HEK293T (cell line): ENCODE results near the gene KIF1C.

Experiments
- CTCF ChIA-PET: fragments of 350-600 bp; formaldehyde crosslinking; extraction: SDS; loops from one replicate; lab custom pipeline; 2021; ENCODE audit warnings: antibody characterized with exemption, inconsistent platforms; lab: Yijun Ruan, JAX
- POLR2A ChIA-PET: fragments of 350-600 bp; formaldehyde crosslinking; extraction: SDS; loops from one replicate; lab custom pipeline; 2020; ENCODE audit warnings: antibody characterized with exemption, inconsistent platforms; lab: Yijun Ruan, JAX
- DNase-seq: peaks from one replicate; pipeline ENCODE4 v3.0.0; 2012; ENCODE audit warnings: mixed read lengths; ENCODE audit errors: extremely low spot score
- ARNT ChIP-seq: fragments of 450-650 bp; IDR thresholded peaks from 2 replicates; pipeline ENCODE4 v1.6.1; 2017; ENCODE audit warnings: mild to moderate bottlenecking
- BHLHE40 ChIP-seq: fragments of 450-650 bp; IDR thresholded peaks from 2 replicates; pipeline ENCODE4 v1.6.1; 2016; ENCODE audit warnings: mild to moderate bottlenecking, moderate library complexity, borderline replicate concordance
- CTBP1 ChIP-seq: fragments of 450-650 bp; IDR thresholded peaks from 2 replicates; pipeline ENCODE4 v1.6.1; 2016; ENCODE audit warnings: borderline replicate concordance
- ELF4 ChIP-seq: fragments of 450-650 bp; IDR thresholded peaks from 2 replicates; pipeline ENCODE4 v1.6.1; 2017; ENCODE audit warnings: antibody characterized with exemption
- FOXA1 ChIP-seq: fragments of 450-650 bp; IDR thresholded peaks from 2 replicates; pipeline ENCODE4 v1.6.1; 2016; ENCODE audit warnings: mild to moderate bottlenecking
- FOXK2 ChIP-seq: fragments of 450-650 bp; IDR thresholded peaks from 2 replicates; pipeline ENCODE4 v1.6.1; 2016; ENCODE audit warnings: mild to moderate bottlenecking
- FOXM1 ChIP-seq: fragments of 450-650 bp; IDR thresholded peaks from 2 replicates; pipeline ENCODE4 v1.6.1; 2017; ENCODE audit warnings: mild to moderate bottlenecking, borderline replicate concordance
- HDGF ChIP-seq: fragments of 450-650 bp; IDR thresholded peaks from 2 replicates; pipeline ENCODE4 v1.6.1; 2017; ENCODE audit warnings: antibody characterized with exemption, borderline replicate concordance
- L3MBTL2 ChIP-seq: fragments of 450-650 bp; conservative IDR thresholded peaks from 2 replicates; pipeline ENCODE4 v1.6.1; 2016; ENCODE audit warnings: mild to moderate bottlenecking
- LEF1 ChIP-seq: fragments of 450-650 bp; IDR thresholded peaks from 2 replicates; pipeline ENCODE4 v1.6.1; 2017; ENCODE audit warnings: mild to moderate bottlenecking, borderline replicate concordance
- NFRKB ChIP-seq: fragments of 450-650 bp; IDR thresholded peaks from 2 replicates; pipeline ENCODE4 v1.6.1; 2016; ENCODE audit warnings: mild to moderate bottlenecking, moderate library complexity
- SP1 ChIP-seq: fragments of 450-650 bp; IDR thresholded peaks from 2 replicates; pipeline ENCODE4 v1.6.1; 2017
- SUZ12 ChIP-seq: fragments of 450-650 bp; IDR thresholded peaks from 2 replicates; pipeline ENCODE4 v1.6.1; 2016; ENCODE audit warnings: mild to moderate bottlenecking
- TARDBP ChIP-seq: fragments of 450-650 bp; IDR thresholded peaks from 2 replicates; pipeline ENCODE4 v1.6.1; 2016
- ZNF384 ChIP-seq: fragments of 450-650 bp; IDR thresholded peaks from 2 replicates; pipeline ENCODE4 v1.6.1; 2016
- TF ChIP-seq, protein P1 (sequence below): fragments of 450-650 bp; IDR thresholded peaks from 2 replicates; pipeline ENCODE4 v1.6.1; 2016

Gene KIF1C

DNA sequence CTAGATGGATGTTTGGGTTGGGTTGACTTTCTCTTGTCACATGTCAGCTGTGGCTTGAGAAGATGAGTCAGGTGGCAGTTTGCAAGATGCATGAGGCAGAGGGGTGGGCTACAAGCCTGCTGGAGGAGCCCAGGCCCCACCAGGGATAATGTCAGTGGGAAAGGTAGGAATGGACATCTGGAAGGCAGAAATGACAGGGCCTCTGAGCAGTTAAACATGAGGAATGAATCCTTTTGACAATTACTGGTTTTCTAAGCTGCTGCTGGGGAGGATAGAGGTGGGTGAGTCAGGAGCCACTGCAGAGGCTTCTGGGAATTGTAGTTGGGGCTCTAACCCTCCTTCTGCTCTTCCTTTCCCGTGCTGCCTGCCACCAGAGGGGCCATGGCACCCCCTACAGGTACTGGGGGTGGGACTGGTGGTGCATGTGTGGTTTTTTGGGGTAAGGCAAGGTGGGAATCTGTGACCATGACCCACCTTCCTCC lies 21.8 kb downstream of the KIF1C start:
- DNase-seq, result peak; percentile 28
- POLR2A ChIA-PET, result interaction anchor here (1.0 kb wide), 1 partner anchor 36 kb away, joined by 3 read pairs; no protein-coding TSS in a partner anchor
- CTCF ChIA-PET, result no interaction called here
- TF ChIP-seq TARDBP (no peak), NFRKB (no peak), BHLHE40 (no peak), ELF4 (no peak), L3MBTL2 (no peak), FOXA1 (no peak), LEF1 (no peak), CTBP1 (no peak), ARNT (no peak), ZNF384 (no peak), SP1 (no peak), HDGF (no peak), SUZ12 (no peak), FOXM1 (no peak)
- TF ChIP-seq, protein P1, sequence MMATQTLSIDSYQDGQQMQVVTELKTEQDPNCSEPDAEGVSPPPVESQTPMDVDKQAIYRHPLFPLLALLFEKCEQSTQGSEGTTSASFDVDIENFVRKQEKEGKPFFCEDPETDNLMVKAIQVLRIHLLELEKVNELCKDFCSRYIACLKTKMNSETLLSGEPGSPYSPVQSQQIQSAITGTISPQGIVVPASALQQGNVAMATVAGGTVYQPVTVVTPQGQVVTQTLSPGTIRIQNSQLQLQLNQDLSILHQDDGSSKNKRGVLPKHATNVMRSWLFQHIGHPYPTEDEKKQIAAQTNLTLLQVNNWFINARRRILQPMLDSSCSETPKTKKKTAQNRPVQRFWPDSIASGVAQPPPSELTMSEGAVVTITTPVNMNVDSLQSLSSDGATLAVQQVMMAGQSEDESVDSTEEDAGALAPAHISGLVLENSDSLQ, result no peak

DNA sequence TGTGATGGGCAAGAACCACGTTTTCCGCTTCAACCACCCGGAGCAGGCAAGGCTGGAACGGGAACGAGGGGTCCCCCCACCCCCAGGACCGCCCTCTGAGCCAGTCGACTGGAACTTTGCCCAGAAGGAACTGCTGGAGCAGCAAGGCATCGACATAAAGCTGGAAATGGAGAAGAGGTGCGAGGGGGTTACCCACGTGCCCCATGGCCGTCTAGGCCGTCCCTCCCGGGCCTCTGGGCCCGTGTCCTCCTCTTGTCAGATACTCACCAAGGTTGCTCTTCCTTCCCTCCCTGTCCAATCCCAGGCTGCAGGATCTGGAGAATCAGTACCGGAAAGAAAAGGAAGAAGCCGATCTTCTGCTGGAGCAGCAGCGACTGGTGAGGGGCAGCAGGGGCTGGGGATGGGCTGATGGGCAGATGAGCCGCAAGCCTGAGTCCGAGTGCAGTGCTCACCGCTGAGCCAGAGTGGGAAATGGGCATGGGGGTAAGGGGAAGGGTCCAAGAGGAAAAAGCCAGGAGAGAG lies 22.8 kb downstream of the KIF1C start:
- ChIA-PET POLR2A (no interaction called here), CTCF (no interaction called here)
- DNase-seq, result no peak
- TF ChIP-seq FOXK2 (no peak), SP1 (no peak), ARNT (no peak), LEF1 (no peak)

GRCh38 chr17:5022171-5022711 lies 24.5 kb downstream of the KIF1C start:
- DNase-seq, result no peak
- ChIA-PET POLR2A (no interaction called here), CTCF (interaction anchor here (0.8 kb wide), 1 partner anchor 113 kb away, joined by 5 read pairs; no protein-coding TSS in a partner anchor)
- TF ChIP-seq ZNF384 (no peak), SP1 (no peak), TARDBP (no peak), NFRKB (no peak), HDGF (no peak), FOXM1 (no peak), L3MBTL2 (no peak)

DNA sequence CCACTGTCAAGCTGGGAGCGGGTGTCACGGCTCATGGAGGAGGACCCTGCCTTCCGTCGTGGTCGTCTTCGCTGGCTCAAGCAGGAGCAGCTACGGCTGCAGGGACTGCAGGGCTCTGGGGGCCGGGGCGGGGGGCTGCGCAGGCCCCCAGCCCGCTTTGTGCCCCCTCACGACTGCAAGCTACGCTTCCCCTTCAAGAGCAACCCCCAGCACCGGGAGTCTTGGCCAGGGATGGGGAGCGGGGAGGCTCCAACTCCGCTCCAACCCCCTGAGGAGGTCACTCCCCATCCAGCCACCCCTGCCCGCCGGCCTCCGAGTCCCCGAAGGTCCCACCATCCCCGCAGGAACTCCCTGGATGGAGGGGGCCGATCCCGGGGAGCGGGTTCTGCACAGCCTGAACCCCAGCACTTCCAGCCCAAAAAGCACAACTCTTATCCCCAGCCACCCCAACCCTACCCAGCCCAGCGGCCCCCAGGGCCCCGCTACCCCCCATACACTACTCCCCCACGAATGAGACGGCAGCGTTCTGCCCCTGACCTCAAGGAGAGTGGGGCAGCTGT lies 25.9 kb downstream of the KIF1C start:
- POLR2A ChIA-PET, result no interaction called here
- DNase-seq, result no peak
- CTCF ChIA-PET, result no interaction called here
- no peak for TF ChIP-seq ZNF384
- TF ChIP-seq SP1, result no peak
- TF ChIP-seq ARNT, result no peak
- no peak for TF ChIP-seq CTBP1
- no peak for TF ChIP-seq LEF1
- TF ChIP-seq NFRKB, result no peak
- TF ChIP-seq, protein P1, result no peak
- no peak for TF ChIP-seq FOXA1
- no peak for TF ChIP-seq HDGF
- no peak for TF ChIP-seq TARDBP
- no peak for TF ChIP-seq FOXM1

- CTCF ChIA-PET, result no interaction called here
- POLR2A ChIA-PET, result no interaction called here
- TF ChIP-seq FOXM1 (no peak), L3MBTL2 (no peak), ARNT (no peak), SUZ12 (no peak), BHLHE40 (no peak), CTBP1 (no peak), NFRKB (no peak), LEF1 (no peak), ZNF384 (no peak), FOXK2 (no peak), SP1 (no peak)
- TF ChIP-seq, protein P1, result no peak
- no peak for DNase-seq
Measured at GRCh38 chr17:5024604-5025003, 26.9 kb downstream of the KIF1C start.

GRCh38 chr17:5027299-5027698 lies 29.5 kb downstream of the KIF1C start:
- no peak for DNase-seq
- TF ChIP-seq LEF1 (no peak), TARDBP (no peak), BHLHE40 (no peak), NFRKB (no peak), ZNF384 (no peak), CTBP1 (no peak), L3MBTL2 (no peak), SUZ12 (no peak), FOXA1 (no peak), SP1 (no peak), FOXK2 (no peak), ARNT (no peak), HDGF (no peak)
- ChIA-PET POLR2A (no interaction called here), CTCF (no interaction called here)
